Ovary (tissue), 9 donors: Measurements from ENCODE around the gene CCDC187. TPM values are rescaled to one million over a fixed set of nuclear protein-coding genes. Genes with fewer than 3 reads are reported as not detected.

Source experiments
- DNase-seq, 5 donors: peaks; one replicate each; pipeline ENCODE4 v3.0.0-alpha.2; 2019 to 2020
- H3K27ac ChIP-seq, 2 donors: fragments of 200-600 bp; one replicate each; pipeline versions ENCODE4 v1.5.1 to v1.8.0; 2019 to 2022
- H3K27me3 ChIP-seq: fragments of 200-600 bp; one replicate; pipeline ENCODE4 v1.8.0; 2022
- H3K36me3 ChIP-seq: fragments of 200-600 bp; sonication (generic); one replicate; pipeline ENCODE4 v1.5.1; 2019
- H3K4me1 ChIP-seq: one replicate; pipeline ENCODE4 v1.8.1; 2013; ENCODE audit warnings: mild to moderate bottlenecking, moderate library complexity; ENCODE audit not compliant: insufficient read depth
- H3K4me3 ChIP-seq: fragments of 200-600 bp; sonication (generic); one replicate; pipeline ENCODE4 v1.5.1; 2017
- H3K9me3 ChIP-seq, 2 donors: fragments of 200-600 bp in 1 of 2; sonication (generic) in 1 of 2; one replicate each; pipeline versions ENCODE4 v1.5.1 to v1.8.1; 2013 to 2019; ENCODE audit warnings: mild to moderate bottlenecking in 1 of 2, moderate library complexity in 1 of 2
- EP300 ChIP-seq: sonication (generic); formaldehyde crosslinking; IDR thresholded peaks from one replicate; pipeline ENCODE4 v1.6.1; 2017; ENCODE audit warnings: antibody characterized with exemption
- POLR2A ChIP-seq: fragments of 450-650 bp; IDR thresholded peaks from one replicate; pipeline ENCODE4 v1.6.1; 2017; ENCODE audit warnings: antibody characterized with exemption, mild to moderate bottlenecking, moderate library complexity
- WGBS, 3 donors: extraction: QIAGEN DNeasy Blood & Tissue Kit in 1 of 3; methylation state at CpG; one replicate each; pipeline versions ENCODE4 v1.1.5 to v1.1.7; 2013 to 2017; 5-methylcytosine and 5-hydroxymethylcytosine counted together
- intact Hi-C, 4 donors: fragments of 100-400 bp; cut with DNase I; formaldehyde crosslinking; loops; one replicate each; pipeline versions ENCODE4 v1.11.0 to v1.15.1; 2022 to 2023
- polyA plus RNA-seq, 2 donors: library from polyadenylated mRNA; stranded (reverse); fragments of 200-250 nt in 1 of 2; fragments of 350-450 nt in 1 of 2; fragmentation: Illumina TruSeq in 1 of 2; extraction: RNeasy Lipid Tissue Mini Kit (QIAGEN cat#74804) in 1 of 2; gene quantifications; one replicate each; pipeline ENCODE4 v1.2.3, GENCODE V29; 2013 to 2014
- total RNA-seq, 7 donors: library from RNA; depleted of rRNA in 2 of 7; stranded (reverse); fragments of >200 nt in 2 of 7; fragmentation: NEBNext Ultra II Directional in 3 of 7; extraction: Animal tissue kit (Norgen Biotek cat#: 25700) in 3 of 7; gene quantifications; one replicate each; pipeline versions ENCODE4 v1.1.0 to v1.2.4, GENCODE V29; 2016 to 2023
- TF ChIP-seq, protein P1 (sequence below), 3 donors: fragments of 450-650 bp in 2 of 3; fragments of 200-600 bp in 1 of 3; IDR thresholded peaks; one replicate each; pipeline versions ENCODE4 v1.5.1 to v1.8.0; 2016 to 2022; ENCODE audit warnings: antibody characterized with exemption in 3 of 3, mild to moderate bottlenecking in 1 of 3
- donor health status: DM: no; HTN: no; CAD: no; lungs with moderate emphysema.
- donor health status: DM: no; HTN: no; CAD: no.
- donor health status: Bipolar disorder and iron deficiency.
- donor health status: DM: yes; HTN: yes; CAD: no.
- donor health status: DM: no; HTN: no; CAD: no.
- donor health status: DM: yes; HTN: yes; CAD: no.

Gene CCDC187
- total and polyA plus RNA-seq, 9 donors, result 0.02 to 15.7 (median 0.74) TPM; not detected in 1

DNA sequence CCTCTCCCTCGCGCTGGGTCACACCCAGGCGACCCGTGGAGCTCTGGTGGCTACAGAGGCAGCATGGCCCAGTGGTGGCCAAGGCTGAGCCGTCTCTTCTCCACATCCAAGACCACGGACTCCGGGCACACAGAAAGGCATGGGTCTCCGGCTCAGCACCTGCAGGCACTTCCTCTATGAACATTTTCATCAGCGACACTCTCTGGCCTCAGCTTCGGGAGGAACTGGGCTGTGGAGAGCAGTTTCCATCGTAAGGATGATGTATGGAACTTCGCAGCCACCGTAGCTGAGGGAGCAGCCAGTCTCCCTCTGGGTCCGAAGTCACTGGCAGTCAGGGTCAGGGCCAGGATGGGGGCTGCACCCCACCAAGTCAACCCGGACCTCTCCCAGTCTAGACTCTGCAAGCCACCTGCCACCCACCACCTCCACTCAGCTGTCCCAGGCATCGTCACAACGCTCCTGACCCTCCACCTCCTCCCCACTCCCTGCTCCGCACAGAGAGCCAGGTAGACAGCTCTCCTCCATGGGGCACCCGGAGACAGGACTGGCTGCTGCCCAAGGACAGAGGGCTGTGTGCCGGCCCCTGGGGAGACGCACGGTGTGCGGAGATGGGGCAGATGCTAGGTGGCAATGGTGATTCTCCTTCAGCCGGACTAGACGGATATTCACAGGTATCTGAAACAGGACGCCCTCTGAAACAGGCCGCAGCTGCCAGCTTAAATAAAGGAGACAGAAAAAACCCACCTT, 68.0 kb downstream of the CCDC187 start:
- H3K36me3 ChIP-seq, result no peaks in the 10 kb centered on the region
- H3K27me3 ChIP-seq, result no peaks in the 10 kb centered on the region
- H3K4me3 ChIP-seq, result no peak overlapping the region
- intact Hi-C loops, result no loop called here
- H3K27ac ChIP-seq, result no peak overlapping the region
- DNase-seq, result no peak
- no peaks in the 10 kb centered on the region for H3K9me3 ChIP-seq
- peaks cover 2% of the 10 kb centered on the region for H3K4me1 ChIP-seq
- TF ChIP-seq, protein P1, sequence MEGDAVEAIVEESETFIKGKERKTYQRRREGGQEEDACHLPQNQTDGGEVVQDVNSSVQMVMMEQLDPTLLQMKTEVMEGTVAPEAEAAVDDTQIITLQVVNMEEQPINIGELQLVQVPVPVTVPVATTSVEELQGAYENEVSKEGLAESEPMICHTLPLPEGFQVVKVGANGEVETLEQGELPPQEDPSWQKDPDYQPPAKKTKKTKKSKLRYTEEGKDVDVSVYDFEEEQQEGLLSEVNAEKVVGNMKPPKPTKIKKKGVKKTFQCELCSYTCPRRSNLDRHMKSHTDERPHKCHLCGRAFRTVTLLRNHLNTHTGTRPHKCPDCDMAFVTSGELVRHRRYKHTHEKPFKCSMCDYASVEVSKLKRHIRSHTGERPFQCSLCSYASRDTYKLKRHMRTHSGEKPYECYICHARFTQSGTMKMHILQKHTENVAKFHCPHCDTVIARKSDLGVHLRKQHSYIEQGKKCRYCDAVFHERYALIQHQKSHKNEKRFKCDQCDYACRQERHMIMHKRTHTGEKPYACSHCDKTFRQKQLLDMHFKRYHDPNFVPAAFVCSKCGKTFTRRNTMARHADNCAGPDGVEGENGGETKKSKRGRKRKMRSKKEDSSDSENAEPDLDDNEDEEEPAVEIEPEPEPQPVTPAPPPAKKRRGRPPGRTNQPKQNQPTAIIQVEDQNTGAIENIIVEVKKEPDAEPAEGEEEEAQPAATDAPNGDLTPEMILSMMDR (IDR thresholded peaks at IDR 0.05), result no peak
- no peak for TF ChIP-seq POLR2A
- TF ChIP-seq EP300, result no peak
- WGBS, 3 donors, result 88 to 90% (median 89%) methylated on average over 27 of the region's 27 CpGs

DNA sequence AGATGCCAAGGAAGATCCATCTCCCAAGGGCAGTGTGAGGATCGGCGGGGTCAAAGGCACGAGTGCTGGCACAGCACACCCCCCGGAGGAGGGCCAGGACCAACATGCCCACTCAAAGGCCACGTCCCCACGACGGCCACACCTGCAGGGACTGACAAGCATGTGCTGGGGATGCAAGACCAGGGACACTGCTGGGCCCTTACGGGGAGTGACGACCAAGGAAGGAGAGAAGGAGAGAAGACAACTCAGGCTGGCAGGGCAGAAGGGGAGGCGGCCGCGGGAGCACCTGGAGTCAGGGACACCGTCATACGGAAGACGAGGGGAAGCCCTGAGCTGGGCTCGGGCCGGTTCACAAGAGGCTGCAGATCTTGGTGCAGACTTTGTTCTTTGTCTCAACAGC, 68.7 kb downstream of the CCDC187 start:
- no peaks in the 10 kb centered on the region for H3K9me3 ChIP-seq
- no peaks in the 10 kb centered on the region for H3K27me3 ChIP-seq
- DNase-seq, result no peak
- no peak overlapping the region for H3K4me3 ChIP-seq
- no peaks in the 10 kb centered on the region for H3K36me3 ChIP-seq
- intact Hi-C loops, result no loop called here
- no peak overlapping the region for H3K27ac ChIP-seq
- TF ChIP-seq EP300, result no peak
- TF ChIP-seq, protein P1 (IDR thresholded peaks at IDR 0.05), result no peak
- TF ChIP-seq POLR2A, result no peak
- WGBS, 3 donors, result 91 to 95% (median 92%) methylated on average over 17 of the region's 17 CpGs
- H3K4me1 ChIP-seq, result peaks cover 2% of the 10 kb centered on the region

DNA sequence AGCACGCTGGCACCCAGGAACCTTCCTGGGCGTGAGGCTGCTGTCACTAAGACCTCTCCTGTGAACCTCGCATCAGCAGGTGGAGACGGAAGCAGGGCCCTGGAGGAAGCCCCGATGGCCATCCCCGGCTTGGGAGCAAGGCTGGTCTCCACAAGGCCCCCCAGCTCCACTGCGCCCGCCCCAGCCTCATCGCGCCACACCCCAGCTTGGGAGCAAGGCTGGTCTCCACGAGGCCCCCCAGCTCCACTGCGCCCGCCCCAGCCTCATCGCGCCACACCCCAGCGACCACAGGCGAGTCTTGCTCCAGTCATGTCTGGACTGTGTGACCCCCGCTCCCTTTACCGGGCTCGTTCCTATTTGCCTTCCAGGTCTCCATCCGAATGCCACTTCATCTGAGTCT, 69.3 kb downstream of the CCDC187 start:
- intact Hi-C loops, result no loop called here
- no peak for DNase-seq
- Histone ChIP-seq H3K36me3 (no peaks in the 10 kb centered on the region), H3K4me3 (no peak overlapping the region), H3K27ac (no peak overlapping the region), H3K4me1 (peaks cover 4% of the 10 kb centered on the region), H3K9me3 (no peaks in the 10 kb centered on the region), H3K27me3 (no peaks in the 10 kb centered on the region)
- WGBS, 3 donors, result 90 to 94% (median 93%) methylated on average over 21 of the region's 21 CpGs
- TF ChIP-seq POLR2A (no peak), EP300 (no peak)
- TF ChIP-seq, protein P1 (IDR thresholded peaks at IDR 0.05), result no peak

DNA sequence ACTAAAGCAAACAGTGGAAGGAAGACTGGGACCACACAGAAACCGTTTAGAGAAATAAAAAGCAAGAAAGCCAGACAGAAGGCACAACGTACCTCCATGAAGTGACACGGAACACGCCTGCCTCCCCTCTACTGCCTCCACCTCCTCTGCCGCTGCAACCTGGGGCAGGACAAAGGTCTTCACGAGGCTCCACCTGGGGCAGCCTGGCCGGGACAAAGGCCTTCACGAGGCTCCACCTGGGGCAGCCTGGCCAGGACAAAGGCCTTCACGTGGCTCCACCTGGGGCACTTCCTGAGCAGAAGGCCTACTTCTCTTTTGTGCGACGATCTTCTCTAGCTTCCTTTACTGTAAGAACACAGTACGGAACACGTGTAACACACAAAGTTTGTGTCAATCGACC, 70.0 kb downstream of the CCDC187 start:
- Histone ChIP-seq H3K4me3 (no peak overlapping the region), H3K4me1 (peaks cover 3% of the 10 kb centered on the region), H3K9me3 (no peaks in the 10 kb centered on the region), H3K36me3 (no peaks in the 10 kb centered on the region), H3K27me3 (no peaks in the 10 kb centered on the region), H3K27ac (no peak overlapping the region)
- TF ChIP-seq EP300, result no peak
- TF ChIP-seq, protein P1 (IDR thresholded peaks at IDR 0.05), result no peak
- no peak for TF ChIP-seq POLR2A
- DNase-seq, result no peak
- intact Hi-C loops, result no loop called here
- 89 to 90% (median 90%) methylated on average over 14 of the region's 14 CpGs for WGBS, 3 donors
